Esophagus muscularis mucosa (tissue), 4 donors: ENCODE results near the gene ALG6. TPM values are rescaled to one million over a fixed set of nuclear protein-coding genes. Genes with fewer than 3 reads are reported as not detected.

Source experiments
- DNase-seq: peaks from one replicate; pipeline ENCODE4 v3.0.0-alpha.2; 2017; ENCODE audit errors: extremely low spot score
- H3K27ac ChIP-seq, 4 donors: fragments of 200-600 bp; sonication (generic); replicated peaks in 1 of 4; 1 replicate in 3 of 4; 2 replicates in 1 of 4; pipeline ENCODE4 v1.5.1; 2016 to 2019; ENCODE audit warnings: mild to moderate bottlenecking in 1 of 4
- H3K27me3 ChIP-seq, 4 donors: fragments of 200-600 bp; sonication (generic); one replicate each; pipeline versions ENCODE4 v1.5.1 to v1.6.0; 2016 to 2019
- H3K36me3 ChIP-seq, 4 donors: fragments of 200-600 bp; sonication (generic); one replicate each; pipeline ENCODE4 v1.5.1; 2016 to 2019
- H3K4me1 ChIP-seq, 4 donors: fragments of 200-600 bp; sonication (generic); one replicate each; pipeline ENCODE4 v1.5.1; 2016 to 2019
- H3K4me3 ChIP-seq, 4 donors: fragments of 200-600 bp; sonication (generic); 1 replicate in 2 of 4; 2 replicates in 2 of 4; pipeline ENCODE4 v1.5.1; 2016 to 2019; ENCODE audit warnings: mild to moderate bottlenecking in 4 of 4, moderate library complexity in 1 of 4
- H3K9me3 ChIP-seq, 4 donors: fragments of 200-600 bp; sonication (generic); 1 replicate in 3 of 4; 2 replicates in 1 of 4; pipeline ENCODE4 v1.5.1; 2016 to 2019
- EP300 ChIP-seq: sonication (generic); formaldehyde crosslinking; IDR thresholded peaks from one replicate; pipeline ENCODE4 v1.6.1; 2017; ENCODE audit warnings: antibody characterized with exemption
- POLR2A ChIP-seq: fragments of 450-650 bp; IDR thresholded peaks from one replicate; pipeline ENCODE4 v1.6.1; 2017; ENCODE audit warnings: antibody characterized with exemption, moderate library complexity, mild to moderate bottlenecking, low read depth
- POLR2AphosphoS5 ChIP-seq, 2 donors: sonication (generic); formaldehyde crosslinking; IDR thresholded peaks; one replicate each; pipeline ENCODE4 v1.6.1; 2017; ENCODE audit warnings: antibody characterized with exemption in 2 of 2
- WGBS: methylation state at CpG from one replicate; pipeline ENCODE4 v1.1.5; 2018; 5-methylcytosine and 5-hydroxymethylcytosine counted together
- intact Hi-C: fragments of 100-400 bp; cut with DNase I; formaldehyde crosslinking; loops from one replicate; pipeline ENCODE4 v1.15.1; 2023
- total RNA-seq, 4 donors: library from RNA; depleted of rRNA; stranded (reverse); fragments of >200 nt; gene quantifications; one replicate each; pipeline versions ENCODE4 v1.1.0 to v1.2.1, GENCODE V29; 2016
- TF ChIP-seq, protein P1 (sequence below), 3 experiments: fragments of 200-600 bp in 2 of 3; fragments of 450-650 bp in 1 of 3; sonication (generic) in 2 of 3; IDR thresholded peaks; one replicate each; pipeline ENCODE4 v1.5.1; 2017 to 2019; ENCODE audit warnings: antibody characterized with exemption in 3 of 3, mild to moderate bottlenecking in 2 of 3, moderate library complexity in 1 of 3

ALG6 gene
- total RNA-seq, 4 donors from 2014 or later = 3.6 to 10.7 (median 4.9) TPM

- intact Hi-C loops = loop anchor here (10.0 kb wide), 1 partner anchor 209 kb away; no protein-coding TSS in a partner anchor
- Histone ChIP-seq H3K4me1 (peaks cover 23 to 57% (median 43%) of the 10 kb centered on the region in 4 donors), H3K27me3 (peaks cover 38 to 100% (median 87%) of the 10 kb centered on the region in 4 donors), H3K4me3 (peak overlapping the region in 3 of 4 donors; percentile 15 to 52 (median 32)), H3K36me3 (no peaks in the 10 kb centered on the region), H3K27ac (peak overlapping the region in 1 of 4 donors; percentile 16), H3K9me3 (no peaks in the 10 kb centered on the region)
- no peak for TF ChIP-seq POLR2A
- no peak for TF ChIP-seq POLR2AphosphoS5 (IDR thresholded peaks at IDR 0.05)
- TF ChIP-seq, protein P1, sequence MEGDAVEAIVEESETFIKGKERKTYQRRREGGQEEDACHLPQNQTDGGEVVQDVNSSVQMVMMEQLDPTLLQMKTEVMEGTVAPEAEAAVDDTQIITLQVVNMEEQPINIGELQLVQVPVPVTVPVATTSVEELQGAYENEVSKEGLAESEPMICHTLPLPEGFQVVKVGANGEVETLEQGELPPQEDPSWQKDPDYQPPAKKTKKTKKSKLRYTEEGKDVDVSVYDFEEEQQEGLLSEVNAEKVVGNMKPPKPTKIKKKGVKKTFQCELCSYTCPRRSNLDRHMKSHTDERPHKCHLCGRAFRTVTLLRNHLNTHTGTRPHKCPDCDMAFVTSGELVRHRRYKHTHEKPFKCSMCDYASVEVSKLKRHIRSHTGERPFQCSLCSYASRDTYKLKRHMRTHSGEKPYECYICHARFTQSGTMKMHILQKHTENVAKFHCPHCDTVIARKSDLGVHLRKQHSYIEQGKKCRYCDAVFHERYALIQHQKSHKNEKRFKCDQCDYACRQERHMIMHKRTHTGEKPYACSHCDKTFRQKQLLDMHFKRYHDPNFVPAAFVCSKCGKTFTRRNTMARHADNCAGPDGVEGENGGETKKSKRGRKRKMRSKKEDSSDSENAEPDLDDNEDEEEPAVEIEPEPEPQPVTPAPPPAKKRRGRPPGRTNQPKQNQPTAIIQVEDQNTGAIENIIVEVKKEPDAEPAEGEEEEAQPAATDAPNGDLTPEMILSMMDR (IDR thresholded peaks at IDR 0.05) = no peak
- TF ChIP-seq EP300 = no peak
- DNase-seq = no peak
- 21% methylated on average over 2 of the region's 2 CpGs for WGBS
Measured at GRCh38 chr1:63325279-63325985, 42.0 kb upstream of the ALG6 start.

DNA sequence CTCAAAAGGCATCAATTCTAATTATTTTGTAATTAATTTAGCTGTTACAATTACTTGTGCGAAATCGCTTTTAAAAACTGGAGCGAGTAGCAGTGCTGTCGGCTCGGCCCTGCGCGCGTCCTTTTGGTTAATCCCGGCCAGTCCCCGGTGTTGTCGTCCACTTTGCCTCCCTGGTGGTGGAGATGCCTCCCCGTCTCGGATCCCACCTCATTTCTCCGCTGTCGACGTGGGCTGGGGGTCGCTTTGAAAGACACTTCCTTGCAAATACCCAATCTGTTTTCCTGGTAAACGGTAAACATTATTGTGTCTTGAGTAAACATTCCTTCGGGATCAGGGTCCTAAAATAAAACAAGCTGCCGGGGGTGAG lies 41.3 kb upstream of the ALG6 start:
- Histone ChIP-seq H3K27me3 (peaks cover 38 to 100% (median 81%) of the 10 kb centered on the region in 4 donors), H3K4me1 (peaks cover 23 to 54% (median 42%) of the 10 kb centered on the region in 4 donors), H3K4me3 (peak overlapping the region in 3 of 4 donors; percentile 15 to 32 (median 17)), H3K9me3 (no peaks in the 10 kb centered on the region), H3K36me3 (no peaks in the 10 kb centered on the region), H3K27ac (no peak overlapping the region)
- TF ChIP-seq POLR2AphosphoS5 (IDR thresholded peaks at IDR 0.05) (no peak), POLR2A (no peak)
- TF ChIP-seq, protein P1 (IDR thresholded peaks at IDR 0.05) = no peak
- no peak for DNase-seq
- 14% methylated on average over 16 of the region's 20 CpGs for WGBS
- intact Hi-C loops = loop anchor here (10.0 kb wide), 1 partner anchor 209 kb away; no protein-coding TSS in a partner anchor

DNA sequence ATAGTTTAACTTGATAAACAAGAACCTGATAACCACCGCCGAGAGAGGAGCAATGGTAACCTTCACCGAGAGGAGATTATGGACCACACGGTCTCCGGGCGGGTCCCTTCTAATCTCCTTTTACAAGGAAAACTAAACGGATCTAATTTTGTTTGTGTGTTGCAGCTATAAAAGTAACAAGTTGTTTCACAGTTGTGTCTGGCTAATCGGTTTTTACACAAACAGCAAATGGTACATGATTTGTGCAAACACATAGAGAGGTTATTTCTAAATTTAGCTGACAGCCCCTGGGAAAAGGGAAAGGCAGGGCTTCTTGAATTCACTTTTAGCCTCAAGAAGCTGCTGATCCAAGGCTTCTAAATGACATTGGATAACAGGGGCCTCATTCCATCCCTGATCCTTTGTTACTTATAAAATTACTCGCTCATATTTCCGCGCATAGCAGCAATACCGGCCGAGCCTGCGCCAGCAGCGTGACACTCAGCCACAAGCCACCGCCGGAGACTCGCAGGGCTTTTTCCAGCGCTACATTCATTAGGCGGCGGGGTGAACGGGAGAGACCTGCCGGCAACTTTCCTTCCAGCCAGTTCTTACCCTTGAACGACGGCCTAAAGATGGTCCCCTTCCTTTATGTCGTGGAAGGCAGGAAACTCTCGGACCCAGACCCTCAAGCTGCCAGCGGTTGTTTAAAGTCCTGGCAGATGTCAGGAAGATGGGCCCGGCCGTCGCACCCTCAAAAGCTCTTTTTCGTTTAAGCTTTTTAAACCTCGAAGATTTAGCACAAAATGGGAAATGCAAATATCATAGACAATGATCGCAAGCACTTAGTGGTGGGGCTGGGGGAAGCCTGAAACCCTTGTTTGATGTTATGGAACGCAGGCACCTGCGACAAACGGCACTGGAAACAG lies 40.7 kb upstream of the ALG6 start:
- no peak for DNase-seq
- Histone ChIP-seq H3K4me1 (peaks cover 21 to 48% (median 38%) of the 10 kb centered on the region in 4 donors), H3K27ac (peak overlapping the region in 2 of 4 donors; percentile 23 to 25), H3K9me3 (no peaks in the 10 kb centered on the region), H3K36me3 (no peaks in the 10 kb centered on the region), H3K27me3 (peaks cover 38 to 100% (median 75%) of the 10 kb centered on the region in 4 donors), H3K4me3 (peak overlapping the region; percentile 13 to 32 (median 16))
- intact Hi-C loops = loop anchor here (10.0 kb wide), 1 partner anchor 208 kb away; no protein-coding TSS in a partner anchor
- 10% methylated on average over 34 of the region's 37 CpGs for WGBS
- no peak for TF ChIP-seq POLR2AphosphoS5 (IDR thresholded peaks at IDR 0.05)
- TF ChIP-seq, protein P1 (IDR thresholded peaks at IDR 0.05) = no peak
- TF ChIP-seq EP300 = no peak
- no peak for TF ChIP-seq POLR2A

DNA sequence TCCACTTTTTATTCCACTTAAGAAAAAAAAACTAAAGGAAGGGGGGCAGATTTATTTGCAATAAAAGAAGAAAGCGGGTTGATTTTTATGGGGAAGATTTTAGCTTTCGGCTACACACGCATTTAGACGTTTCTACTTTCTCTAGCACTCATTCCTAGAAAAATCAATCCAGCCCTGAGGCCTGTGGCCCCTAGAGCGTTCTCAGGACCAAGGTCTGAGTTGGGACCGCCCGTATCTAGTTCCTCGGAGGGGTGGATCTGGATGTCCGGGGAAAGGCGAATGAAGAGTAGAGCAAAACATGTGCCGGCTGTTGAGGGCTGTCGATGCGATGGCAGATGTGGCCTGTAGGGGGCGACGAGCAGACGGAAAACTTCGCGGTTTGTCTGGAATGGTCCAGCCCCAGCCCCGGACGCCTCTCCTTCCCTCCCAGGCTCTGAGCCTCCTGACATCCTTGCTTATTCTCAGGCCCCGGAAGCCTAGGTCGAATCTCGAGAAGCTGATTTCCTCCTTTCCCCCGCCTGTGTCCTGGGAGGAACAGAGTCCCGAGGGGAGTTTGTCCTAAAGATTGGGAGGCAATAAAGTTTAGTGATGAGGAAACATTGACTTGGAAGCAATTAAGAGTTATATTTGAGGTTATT lies 39.9 kb upstream of the ALG6 start:
- no peaks in the 10 kb centered on the region for H3K36me3 ChIP-seq
- intact Hi-C loops = loop anchor here (10.0 kb wide), 1 partner anchor 207 kb away; no protein-coding TSS in a partner anchor
- no peaks in the 10 kb centered on the region for H3K9me3 ChIP-seq
- peak overlapping the region in 3 of 4 donors; percentile 13 to 17 (median 15) for H3K4me3 ChIP-seq
- H3K27ac ChIP-seq = peak overlapping the region in 2 of 4 donors; percentile 23 to 25
- H3K4me1 ChIP-seq = peaks cover 13 to 40% (median 29%) of the 10 kb centered on the region in 4 donors
- 19% methylated on average over 25 of the region's 25 CpGs for WGBS
- no peak for DNase-seq
- TF ChIP-seq EP300 = no peak
- peak; percentile 22 to 31 for TF ChIP-seq POLR2AphosphoS5 (IDR thresholded peaks at IDR 0.05)
- TF ChIP-seq, protein P1 (IDR thresholded peaks at IDR 0.05) = peak; percentile 45 to 73 (median 58)
- no peak for TF ChIP-seq POLR2A
- peaks cover 32 to 100% (median 68%) of the 10 kb centered on the region in 4 donors for H3K27me3 ChIP-seq
